ENCODE measurements around the gene CDK6. TPM values are rescaled to one million over a fixed set of nuclear protein-coding genes. Genes with fewer than 3 reads are reported as not detected.

Gene CDK6
- total and polyA plus RNA-seq, 2 experiments from 2014 or later = 17.8 to 61.5 TPM

DNA sequence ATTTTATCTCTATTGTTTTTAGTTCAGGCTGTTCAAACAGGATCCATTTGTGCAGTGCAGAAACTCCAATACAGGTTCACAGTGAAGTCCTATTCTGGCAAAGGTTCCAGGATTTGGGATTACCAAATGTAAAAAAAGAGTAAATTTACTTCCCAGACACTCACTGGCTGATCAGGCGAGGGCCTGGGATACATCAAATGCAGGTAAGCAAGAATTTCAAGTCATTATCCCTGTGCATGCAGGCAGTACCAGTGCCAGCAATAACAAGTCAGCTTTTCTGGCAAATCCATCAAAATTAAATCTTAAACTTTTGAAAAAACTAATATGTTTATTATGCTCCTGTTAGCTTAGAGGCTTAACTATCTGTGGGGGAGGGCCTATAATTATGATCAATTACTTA lies 6.3 kb downstream of the CDK6 start:
- in situ Hi-C loops (cut with MboI) = loop anchor here (10.0 kb wide), 3 partner anchors 135 to 225 kb away; no protein-coding TSS in a partner anchor
- Histone ChIP-seq H3K36me3 (ENCODE audit: low read depth) (no peaks in the 10 kb centered on the region), H3K4me1 (ENCODE audit: insufficient read depth) (peaks cover 53% of the 10 kb centered on the region)

DNA sequence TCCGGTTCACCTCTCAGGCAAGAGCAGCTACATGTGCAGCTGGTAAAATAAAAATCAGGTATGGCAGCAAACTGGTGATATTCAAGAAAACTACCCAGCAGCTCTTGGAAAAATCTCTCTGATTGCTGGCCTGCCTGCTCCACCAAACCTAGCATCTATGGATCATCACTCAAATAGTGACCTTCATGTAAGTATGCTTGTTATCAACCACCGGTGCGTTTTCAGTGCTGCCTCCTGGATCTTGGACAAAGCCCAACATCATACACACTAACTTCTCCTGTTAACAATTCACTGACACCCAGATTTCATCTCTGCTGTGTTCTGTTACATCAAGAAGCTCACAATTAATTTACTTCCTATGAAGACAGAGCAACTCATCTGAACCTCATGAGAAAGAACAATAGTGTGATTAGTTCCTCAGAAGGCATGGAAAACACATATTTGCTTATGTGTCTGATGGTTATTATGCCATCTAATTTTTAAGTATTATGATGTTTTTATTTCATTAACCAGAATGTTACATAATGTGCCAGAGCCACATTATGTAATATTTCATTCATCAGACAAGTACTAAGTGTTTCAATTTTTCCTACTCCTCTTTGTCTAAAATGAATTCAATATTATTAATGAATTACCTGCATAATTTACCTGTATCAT lies 8.8 kb downstream of the CDK6 start:
- Histone ChIP-seq H3K9ac (no peak overlapping the region), H3K27me3 (replicated peaks; ENCODE audit: insufficient read depth) (no peaks in the 10 kb centered on the region), H3K36me3 (ENCODE audit: low read depth) (no peaks in the 10 kb centered on the region), H3K79me2 (ENCODE audit: insufficient read depth) (peaks cover 94% of the 10 kb centered on the region), H3K4me2 (ENCODE audit: unreplicated experiment) (peak overlapping the region; percentile 15), H3K27ac (no peak overlapping the region), H3K4me3 (no peak overlapping the region), H2AFZ (no peak overlapping the region), H3K9me2 (ENCODE audit: insufficient read depth) (no peaks in the 10 kb centered on the region), H3F3A (ENCODE audit: insufficient read depth) (peaks cover 38% of the 10 kb centered on the region), H4K20me1 (ENCODE audit: insufficient read depth) (no peaks in the 10 kb centered on the region), H3K4me1 (ENCODE audit: insufficient read depth) (peaks cover 67% of the 10 kb centered on the region), H3K9me3 (ENCODE audit: low read depth) (no peaks in the 10 kb centered on the region)
- in situ Hi-C loops (cut with MboI) = no loop called here
- WGBS, 2 experiments (ENCODE audit: low coverage in 1 of 2, low lambda C conversion rate in 2 of 2, missing lambda C conversion rate in 2 of 2) = 56 to 68% methylated on average over 3 of the region's 3 CpGs
- TF ChIP-seq EZH2 (IDR thresholded peaks at IDR 0.05; ENCODE audit: insufficient read depth, poor library complexity, severe bottlenecking) (no peak), EZH2phosphoT487 (IDR thresholded peaks at IDR 0.05; ENCODE audit: insufficient read depth, low read depth) (no peak)
- DNase-seq = no peak

More for the DNA sequence above, 6.3 kb downstream of the CDK6 start:
- H3K27ac ChIP-seq = peak overlapping the region; percentile 87; the same call in 1 of the 2 replicates
- 0 out of 2 replicates have a peak overlapping the region, but pooled peaks have one; percentile 88 for H3K4me3 ChIP-seq
- no peak overlapping the region for H2AFZ ChIP-seq
- no peaks in the 10 kb centered on the region for H3K9me2 ChIP-seq (ENCODE audit: insufficient read depth)
- TF ChIP-seq EZH2 (IDR thresholded peaks at IDR 0.05; ENCODE audit: insufficient read depth, poor library complexity, severe bottlenecking) (no peak), EZH2phosphoT487 (IDR thresholded peaks at IDR 0.05; ENCODE audit: insufficient read depth, low read depth) (no peak)
- H3K9ac ChIP-seq = no peak overlapping the region
- peaks cover 41% of the 10 kb centered on the region for H3F3A ChIP-seq (ENCODE audit: insufficient read depth)
- no peaks in the 10 kb centered on the region for H3K9me3 ChIP-seq (ENCODE audit: low read depth)
- peaks cover 89% of the 10 kb centered on the region for H3K79me2 ChIP-seq (ENCODE audit: insufficient read depth)
- no peaks in the 10 kb centered on the region for H4K20me1 ChIP-seq (ENCODE audit: insufficient read depth)
- H3K27me3 ChIP-seq (replicated peaks; ENCODE audit: insufficient read depth) = no peaks in the 10 kb centered on the region
- 93 to 100% methylated on average over 1 of the region's 1 CpG for whole genome bisulfite sequencing, 2 experiments (ENCODE audit: low coverage in 1 of 2, low lambda C conversion rate in 2 of 2, missing lambda C conversion rate in 2 of 2)
- DNase-seq = no peak
- peak overlapping the region; percentile 19 for H3K4me2 ChIP-seq (ENCODE audit: unreplicated experiment)

DNA sequence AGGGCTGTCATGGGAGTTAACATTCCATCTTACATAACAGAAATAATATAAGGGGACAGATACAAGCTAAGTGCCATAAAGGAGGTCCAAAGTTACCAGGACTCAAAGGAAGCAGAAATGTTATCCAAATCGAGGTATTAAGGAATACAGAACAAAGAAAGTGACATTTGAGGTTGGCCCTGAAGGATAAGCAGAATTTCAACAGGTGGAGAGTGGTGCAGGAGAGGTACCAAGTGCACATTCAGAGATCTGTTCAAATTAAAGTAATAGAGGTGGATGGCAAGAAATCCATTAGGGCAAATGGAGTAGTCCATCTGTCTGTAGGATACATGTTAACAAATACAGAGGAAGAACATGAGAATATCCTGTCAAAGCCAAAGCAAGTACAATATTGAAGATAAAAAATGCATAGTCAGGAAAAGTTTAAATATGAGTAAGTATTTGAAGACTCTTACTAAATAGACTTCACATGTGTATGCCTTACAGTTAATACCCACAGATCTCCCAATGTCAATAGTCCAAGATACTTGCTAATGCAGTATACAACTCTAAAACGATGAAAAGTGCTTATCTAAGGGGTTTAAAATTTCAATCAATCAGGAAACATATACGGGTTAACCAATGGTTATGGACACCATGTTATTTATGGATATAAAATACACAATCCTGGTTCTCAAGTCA lies 10.0 kb downstream of the CDK6 start:
- 67 to 76% methylated on average over 3 of the region's 3 CpGs for WGBS, 2 experiments (ENCODE audit: low coverage in 1 of 2, low lambda C conversion rate in 2 of 2, missing lambda C conversion rate in 2 of 2)
- Histone ChIP-seq H3K27ac (no peak overlapping the region), H3K9me2 (ENCODE audit: insufficient read depth) (no peaks in the 10 kb centered on the region), H2AFZ (no peak overlapping the region), H3F3A (ENCODE audit: insufficient read depth) (peaks cover 26% of the 10 kb centered on the region), H3K27me3 (replicated peaks; ENCODE audit: insufficient read depth) (no peaks in the 10 kb centered on the region), H4K20me1 (ENCODE audit: insufficient read depth) (no peaks in the 10 kb centered on the region), H3K79me2 (ENCODE audit: insufficient read depth) (peaks cover 100% of the 10 kb centered on the region), H3K36me3 (ENCODE audit: low read depth) (no peaks in the 10 kb centered on the region), H3K4me3 (no peak overlapping the region), H3K9me3 (ENCODE audit: low read depth) (no peaks in the 10 kb centered on the region), H3K9ac (no peak overlapping the region), H3K4me2 (ENCODE audit: unreplicated experiment) (no peak overlapping the region), H3K4me1 (ENCODE audit: insufficient read depth) (peaks cover 64% of the 10 kb centered on the region)
- in situ Hi-C loops (cut with MboI) = no loop called here
- DNase-seq = no peak
- TF ChIP-seq EZH2 (IDR thresholded peaks at IDR 0.05; ENCODE audit: insufficient read depth, poor library complexity, severe bottlenecking) = no peak
- TF ChIP-seq EZH2phosphoT487 (IDR thresholded peaks at IDR 0.05; ENCODE audit: insufficient read depth, low read depth) = no peak

DNA sequence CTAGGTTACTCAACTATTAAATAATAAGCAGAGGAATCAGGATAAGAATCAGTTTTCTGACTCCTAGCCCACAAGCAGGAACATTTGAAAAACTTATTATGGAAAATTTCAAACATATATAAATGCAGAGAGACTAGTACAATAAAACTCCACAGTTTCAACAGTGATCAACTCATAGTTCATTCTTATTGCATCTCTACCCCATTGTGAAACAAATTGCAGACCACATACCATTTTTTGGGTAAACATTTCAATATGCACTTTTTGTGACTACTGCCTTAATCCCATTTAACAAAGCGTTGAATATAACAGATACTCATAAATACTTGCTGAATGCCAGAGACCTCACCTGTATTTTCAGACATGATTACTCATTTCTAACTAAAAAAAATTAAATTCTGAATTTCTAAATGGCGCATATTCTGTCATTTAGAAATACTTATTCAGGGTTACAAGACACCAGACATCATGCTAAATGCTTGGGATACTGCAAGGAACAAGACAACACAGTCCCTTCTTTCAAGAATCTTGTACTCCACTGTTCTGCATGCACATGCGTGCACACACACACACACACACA lies 11.4 kb downstream of the CDK6 start:
- no peak overlapping the region for H3K9ac ChIP-seq
- H3K9me2 ChIP-seq (ENCODE audit: insufficient read depth) = no peaks in the 10 kb centered on the region
- no peak for TF ChIP-seq EZH2phosphoT487 (IDR thresholded peaks at IDR 0.05; ENCODE audit: insufficient read depth, low read depth)
- TF ChIP-seq EZH2 (IDR thresholded peaks at IDR 0.05; ENCODE audit: insufficient read depth, poor library complexity, severe bottlenecking) = no peak
- H3K36me3 ChIP-seq (ENCODE audit: low read depth) = no peaks in the 10 kb centered on the region
- DNase-seq = no peak
- no peaks in the 10 kb centered on the region for H3K27me3 ChIP-seq (replicated peaks; ENCODE audit: insufficient read depth)
- H3K4me1 ChIP-seq (ENCODE audit: insufficient read depth) = peaks cover 50% of the 10 kb centered on the region
- H3K27ac ChIP-seq = no peak overlapping the region
- H3F3A ChIP-seq (ENCODE audit: insufficient read depth) = peaks cover 12% of the 10 kb centered on the region; the same call in 1 of the 2 replicates
- no peaks in the 10 kb centered on the region for H4K20me1 ChIP-seq (ENCODE audit: insufficient read depth)
- peaks cover 100% of the 10 kb centered on the region for H3K79me2 ChIP-seq (ENCODE audit: insufficient read depth)
- H3K4me3 ChIP-seq = no peak overlapping the region
- WGBS, 2 experiments (ENCODE audit: low coverage in 1 of 2, low lambda C conversion rate in 2 of 2, missing lambda C conversion rate in 2 of 2) = 97 to 99% methylated on average over 3 of the region's 3 CpGs
- H3K9me3 ChIP-seq (ENCODE audit: low read depth) = no peaks in the 10 kb centered on the region
- no peak overlapping the region for H3K4me2 ChIP-seq (ENCODE audit: unreplicated experiment)
- H2AFZ ChIP-seq = no peak overlapping the region
- in situ Hi-C loops (cut with MboI) = no loop called here

All from GM23248 (cell line).